PC-9 (cell line): ENCODE data around the gene FHDC1.

ENCODE experiments used
- EZH2 ChIP-seq: fragments of 200-600 bp; sonication (generic); IDR thresholded peaks from 2 replicates; pipeline ENCODE4 v1.8.0; 2017; ENCODE audit warnings: antibody characterized with exemption, low read depth
- TF ChIP-seq, protein P1 (sequence below): fragments of 200-600 bp; sonication (generic); conservative IDR thresholded peaks from 2 replicates; pipeline ENCODE4 v1.6.1; 2017; ENCODE audit warnings: mixed run types, antibody characterized with exemption, mild to moderate bottlenecking, moderate library complexity

DNA sequence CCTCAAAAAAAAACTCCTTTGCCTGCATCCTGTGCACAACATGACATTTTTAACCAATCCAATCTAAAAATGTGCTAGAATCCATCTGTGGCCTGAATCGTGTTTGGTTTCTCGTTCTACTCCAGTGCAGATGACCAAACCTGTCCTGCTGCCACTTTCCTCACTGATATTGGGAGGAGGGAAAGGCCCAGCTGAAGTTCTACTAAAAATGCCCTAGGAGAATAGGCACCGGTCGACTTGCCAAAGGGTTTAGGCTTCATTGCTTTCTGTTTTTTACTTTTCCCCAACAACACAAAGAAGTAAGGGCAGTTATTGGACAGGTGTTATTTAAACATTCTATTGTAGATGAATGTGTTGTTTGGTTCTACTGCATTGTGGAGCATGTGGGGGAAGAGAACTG lies 7.8 kb upstream of the FHDC1 start:
- TF ChIP-seq, protein P1, sequence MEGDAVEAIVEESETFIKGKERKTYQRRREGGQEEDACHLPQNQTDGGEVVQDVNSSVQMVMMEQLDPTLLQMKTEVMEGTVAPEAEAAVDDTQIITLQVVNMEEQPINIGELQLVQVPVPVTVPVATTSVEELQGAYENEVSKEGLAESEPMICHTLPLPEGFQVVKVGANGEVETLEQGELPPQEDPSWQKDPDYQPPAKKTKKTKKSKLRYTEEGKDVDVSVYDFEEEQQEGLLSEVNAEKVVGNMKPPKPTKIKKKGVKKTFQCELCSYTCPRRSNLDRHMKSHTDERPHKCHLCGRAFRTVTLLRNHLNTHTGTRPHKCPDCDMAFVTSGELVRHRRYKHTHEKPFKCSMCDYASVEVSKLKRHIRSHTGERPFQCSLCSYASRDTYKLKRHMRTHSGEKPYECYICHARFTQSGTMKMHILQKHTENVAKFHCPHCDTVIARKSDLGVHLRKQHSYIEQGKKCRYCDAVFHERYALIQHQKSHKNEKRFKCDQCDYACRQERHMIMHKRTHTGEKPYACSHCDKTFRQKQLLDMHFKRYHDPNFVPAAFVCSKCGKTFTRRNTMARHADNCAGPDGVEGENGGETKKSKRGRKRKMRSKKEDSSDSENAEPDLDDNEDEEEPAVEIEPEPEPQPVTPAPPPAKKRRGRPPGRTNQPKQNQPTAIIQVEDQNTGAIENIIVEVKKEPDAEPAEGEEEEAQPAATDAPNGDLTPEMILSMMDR, result no peak
- TF ChIP-seq EZH2, result no peak
